Endothelial cell (in vitro differentiated cells): ENCODE results near the gene PSMD13. TPM values are rescaled to one million over a fixed set of nuclear protein-coding genes. Genes with fewer than 3 reads are reported as not detected.
A peak's percentile ranks its signal among the peaks of the same experiment; 100 is the strongest.

ENCODE experiments used
- DNase-seq: peaks from one replicate; pipeline ENCODE4 v3.0.0; 2021; ENCODE audit warnings: low spot score
- H3K27ac Mint-ChIP-seq: one replicate; pipeline ENCODE4 v1.8.0; 2021; ENCODE audit warnings: mixed read lengths, inconsistent platforms; ENCODE audit not compliant: unreplicated experiment
- H3K27me3 Mint-ChIP-seq: one replicate; pipeline ENCODE4 v1.8.0; 2021; ENCODE audit warnings: mild to moderate bottlenecking, moderate library complexity, mixed read lengths, inconsistent platforms; ENCODE audit not compliant: unreplicated experiment
- H3K36me3 Mint-ChIP-seq: one replicate; pipeline ENCODE4 v1.8.0; 2021; ENCODE audit warnings: mild to moderate bottlenecking, low read depth, mixed read lengths, inconsistent platforms; ENCODE audit not compliant: unreplicated experiment
- H3K4me1 Mint-ChIP-seq: one replicate; pipeline ENCODE4 v1.8.0; 2021; ENCODE audit warnings: mild to moderate bottlenecking, mixed read lengths, inconsistent platforms; ENCODE audit not compliant: unreplicated experiment
- H3K4me3 Mint-ChIP-seq: one replicate; pipeline ENCODE4 v1.8.0; 2021; ENCODE audit warnings: mild to moderate bottlenecking, mixed read lengths, inconsistent platforms; ENCODE audit not compliant: unreplicated experiment
- H3K9me3 Mint-ChIP-seq: one replicate; pipeline ENCODE4 v1.8.0; 2021; ENCODE audit warnings: mixed read lengths, inconsistent platforms; ENCODE audit not compliant: unreplicated experiment
- total RNA-seq: library from RNA; stranded (reverse); fragmentation: NEBNext Ultra II Directional; extraction: Animal tissue kit (Norgen Biotek cat#: 25700); gene quantifications from one replicate; pipeline ENCODE4 v1.2.1, GENCODE V29; 2021; ENCODE audit not compliant: unreplicated experiment
- TF ChIP-seq, protein P1 (sequence below): fragments of 200-600 bp; sonication (generic); IDR thresholded peaks from one replicate; pipeline ENCODE4 v1.5.0; 2021; ENCODE audit warnings: antibody characterized with exemption; ENCODE audit not compliant: unreplicated experiment

Gene PSMD13
- total RNA-seq, 1 donor from 2014 or later = 189 TPM

DNA sequence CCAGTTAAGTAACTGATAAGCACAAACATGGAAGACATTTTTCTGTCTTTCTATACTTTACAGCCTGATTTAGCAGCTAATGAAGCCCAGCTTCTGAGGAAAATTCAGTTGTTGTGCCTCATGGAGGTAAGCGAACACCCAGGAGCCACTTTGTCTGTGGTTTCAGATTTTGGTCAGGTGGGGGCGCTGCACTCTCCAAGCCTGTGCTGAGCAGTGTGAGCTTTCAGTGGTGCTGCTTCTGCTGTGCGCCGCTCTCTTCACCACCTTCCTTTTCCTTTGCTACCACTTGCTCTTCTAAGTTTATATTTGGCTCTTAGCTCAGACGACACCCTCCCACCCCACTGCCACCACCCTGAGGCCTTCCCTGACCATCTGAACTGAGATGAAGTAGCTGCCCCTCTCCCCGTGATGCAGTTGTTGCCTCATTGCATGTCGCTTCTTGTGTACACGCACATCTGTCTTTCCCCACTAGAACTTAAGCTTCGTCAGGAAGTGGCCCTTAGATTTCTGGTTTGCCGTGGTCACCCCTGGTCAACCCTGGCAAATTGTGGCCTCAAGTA is 14.0 kb downstream of the PSMD13 start:
- no peaks in the 10 kb centered on the region for H3K9me3 Mint-ChIP-seq
- peak overlapping the region; percentile 73 for H3K4me3 Mint-ChIP-seq
- DNase-seq = peak; percentile 82
- H3K27ac Mint-ChIP-seq = peak overlapping the region; percentile 30
- TF ChIP-seq, protein P1, sequence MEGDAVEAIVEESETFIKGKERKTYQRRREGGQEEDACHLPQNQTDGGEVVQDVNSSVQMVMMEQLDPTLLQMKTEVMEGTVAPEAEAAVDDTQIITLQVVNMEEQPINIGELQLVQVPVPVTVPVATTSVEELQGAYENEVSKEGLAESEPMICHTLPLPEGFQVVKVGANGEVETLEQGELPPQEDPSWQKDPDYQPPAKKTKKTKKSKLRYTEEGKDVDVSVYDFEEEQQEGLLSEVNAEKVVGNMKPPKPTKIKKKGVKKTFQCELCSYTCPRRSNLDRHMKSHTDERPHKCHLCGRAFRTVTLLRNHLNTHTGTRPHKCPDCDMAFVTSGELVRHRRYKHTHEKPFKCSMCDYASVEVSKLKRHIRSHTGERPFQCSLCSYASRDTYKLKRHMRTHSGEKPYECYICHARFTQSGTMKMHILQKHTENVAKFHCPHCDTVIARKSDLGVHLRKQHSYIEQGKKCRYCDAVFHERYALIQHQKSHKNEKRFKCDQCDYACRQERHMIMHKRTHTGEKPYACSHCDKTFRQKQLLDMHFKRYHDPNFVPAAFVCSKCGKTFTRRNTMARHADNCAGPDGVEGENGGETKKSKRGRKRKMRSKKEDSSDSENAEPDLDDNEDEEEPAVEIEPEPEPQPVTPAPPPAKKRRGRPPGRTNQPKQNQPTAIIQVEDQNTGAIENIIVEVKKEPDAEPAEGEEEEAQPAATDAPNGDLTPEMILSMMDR = peak; percentile 80
- no peaks in the 10 kb centered on the region for H3K4me1 Mint-ChIP-seq
- peaks cover 51% of the 10 kb centered on the region for H3K36me3 Mint-ChIP-seq
- H3K27me3 Mint-ChIP-seq = peaks cover 4% of the 10 kb centered on the region

- Mint-ChIP-seq H3K27me3 (peaks cover 5% of the 10 kb centered on the region), H3K9me3 (no peaks in the 10 kb centered on the region), H3K27ac (no peak overlapping the region), H3K36me3 (peaks cover 48% of the 10 kb centered on the region), H3K4me1 (no peaks in the 10 kb centered on the region), H3K4me3 (no peak overlapping the region)
- DNase-seq = no peak
- TF ChIP-seq, protein P1 = no peak
These were observed 14.8 kb downstream of the PSMD13 start for GRCh38 chr11:251550-251949.

DNA sequence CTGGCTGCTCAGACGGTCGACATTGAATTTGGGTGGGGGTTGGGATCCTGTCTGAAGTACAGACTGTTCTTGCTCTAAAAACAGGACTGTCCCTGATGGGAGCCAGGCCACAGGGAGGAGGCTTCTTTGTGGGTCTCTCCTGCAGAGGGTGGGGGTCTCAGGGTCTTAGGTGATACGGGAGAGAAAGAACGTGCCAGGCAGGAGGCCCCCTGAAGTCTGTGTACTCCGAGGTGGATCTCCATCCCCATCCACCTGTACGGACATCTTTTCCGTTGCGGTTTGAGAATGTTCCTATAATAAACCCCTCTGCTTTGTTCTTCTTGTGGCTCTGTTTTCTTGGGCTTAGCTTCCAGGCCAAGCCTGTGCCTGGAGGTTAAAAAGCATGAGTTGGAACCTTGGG is 15.9 kb downstream of the PSMD13 start:
- TF ChIP-seq, protein P1 = no peak
- DNase-seq = no peak
- no peaks in the 10 kb centered on the region for H3K4me1 Mint-ChIP-seq
- H3K4me3 Mint-ChIP-seq = no peak overlapping the region
- peaks cover 5% of the 10 kb centered on the region for H3K27me3 Mint-ChIP-seq
- H3K27ac Mint-ChIP-seq = no peak overlapping the region
- peaks cover 48% of the 10 kb centered on the region for H3K36me3 Mint-ChIP-seq
- H3K9me3 Mint-ChIP-seq = no peaks in the 10 kb centered on the region

DNA sequence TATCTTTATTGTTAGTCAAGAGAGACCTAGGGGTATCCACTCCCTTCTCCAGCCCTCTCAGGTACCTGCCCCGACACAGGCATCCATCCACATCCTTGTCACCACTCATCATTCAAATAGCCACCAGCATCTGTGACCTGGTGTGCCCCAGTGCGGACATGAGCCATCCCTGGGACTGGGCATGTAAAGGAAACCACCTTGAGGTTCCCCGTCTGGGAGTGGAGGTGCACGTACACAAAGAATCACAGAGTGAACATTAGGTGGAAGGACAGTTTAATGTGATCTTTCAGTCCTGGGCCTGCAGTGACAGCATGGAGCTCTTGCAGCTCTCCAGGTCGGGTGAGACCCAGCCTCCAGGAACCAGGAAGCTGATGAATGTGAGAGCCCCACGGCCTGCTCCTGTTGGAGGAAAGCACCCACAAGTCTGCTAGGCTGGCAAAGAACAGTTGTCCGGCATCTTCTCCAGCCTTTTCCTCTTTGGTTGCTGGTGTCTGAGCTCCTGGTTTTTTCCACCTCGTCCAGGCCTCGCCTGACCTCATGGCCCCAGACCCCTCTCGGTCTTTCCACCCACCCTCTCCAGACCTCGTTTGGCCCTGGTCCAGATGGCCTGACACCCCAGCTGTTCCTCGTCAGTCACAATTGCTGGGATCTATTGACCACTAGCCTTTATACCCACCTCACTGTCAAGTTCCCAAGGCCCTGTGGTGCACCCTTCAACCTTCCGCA is 16.5 kb downstream of the PSMD13 start:
- Mint-ChIP-seq H3K27me3 (peaks cover 5% of the 10 kb centered on the region), H3K27ac (no peak overlapping the region), H3K4me1 (no peaks in the 10 kb centered on the region), H3K36me3 (peaks cover 43% of the 10 kb centered on the region), H3K4me3 (no peak overlapping the region), H3K9me3 (no peaks in the 10 kb centered on the region)
- TF ChIP-seq, protein P1 = no peak
- DNase-seq = no peak

DNA sequence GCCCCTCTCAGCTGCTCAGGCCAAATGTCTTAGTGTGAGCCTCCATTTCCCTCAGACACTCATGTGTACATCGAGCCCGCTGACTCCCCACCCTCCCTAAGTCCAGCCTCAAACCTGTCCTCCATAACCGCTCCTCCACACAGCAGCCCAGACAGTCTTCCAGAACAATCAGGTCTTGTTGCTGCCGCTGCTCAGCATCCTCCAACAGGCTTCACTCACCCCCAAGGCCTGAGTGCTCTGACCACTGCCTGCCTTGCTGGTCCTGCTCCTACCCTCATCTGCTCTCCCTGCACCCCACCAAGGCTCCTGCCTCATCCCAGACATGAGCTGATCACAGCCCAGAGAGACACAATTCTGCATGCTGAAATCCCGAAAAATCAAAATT is 17.1 kb downstream of the PSMD13 start:
- Mint-ChIP-seq H3K27ac (no peak overlapping the region), H3K4me3 (no peak overlapping the region)
- DNase-seq = no peak

More for the DNA sequence above, 17.1 kb downstream of the PSMD13 start:
- Mint-ChIP-seq H3K9me3 (no peaks in the 10 kb centered on the region), H3K27me3 (peaks cover 5% of the 10 kb centered on the region), H3K36me3 (peaks cover 39% of the 10 kb centered on the region), H3K4me1 (no peaks in the 10 kb centered on the region)
- TF ChIP-seq, protein P1 = no peak
